ENCODE results near the gene FLNA.

- TF ChIP-seq POLR2AphosphoS5 (IDR thresholded peaks at IDR 0.05) (no peak), CTCF (IDR thresholded peaks at IDR 0.05 in 8 of 11, conservative IDR thresholded peaks at IDR 0.05 in 3 of 11) (no peak)
Observed at GRCh38 chrX:154325541-154325940, 48.9 kb downstream of the FLNA start.
